ENCODE results near the gene CYP19A1.

Gene CYP19A1

GRCh38 chr15:51286816-51287215 is 51.6 kb downstream of the CYP19A1 start:
- TF ChIP-seq POLR2AphosphoS5 (IDR thresholded peaks at IDR 0.05; ENCODE audit: low read depth, low read length): no peak
- no peak for TF ChIP-seq REST (IDR thresholded peaks at IDR 0.05; ENCODE audit: insufficient read depth in 1 of 2, low read depth in 2 of 2, low read length in 2 of 2)
- TF ChIP-seq FOXP2 (optimal IDR thresholded peaks at IDR 0.05; ENCODE audit: borderline replicate concordance, extremely low read depth, extremely low read length, insufficient read depth): no peak
- TF ChIP-seq SIN3A (IDR thresholded peaks at IDR 0.05; ENCODE audit: borderline replicate concordance, insufficient read depth, low read length): no peak
- no peak for TF ChIP-seq TAF1 (IDR thresholded peaks at IDR 0.05; ENCODE audit: borderline replicate concordance, insufficient read depth, low read length)

DNA sequence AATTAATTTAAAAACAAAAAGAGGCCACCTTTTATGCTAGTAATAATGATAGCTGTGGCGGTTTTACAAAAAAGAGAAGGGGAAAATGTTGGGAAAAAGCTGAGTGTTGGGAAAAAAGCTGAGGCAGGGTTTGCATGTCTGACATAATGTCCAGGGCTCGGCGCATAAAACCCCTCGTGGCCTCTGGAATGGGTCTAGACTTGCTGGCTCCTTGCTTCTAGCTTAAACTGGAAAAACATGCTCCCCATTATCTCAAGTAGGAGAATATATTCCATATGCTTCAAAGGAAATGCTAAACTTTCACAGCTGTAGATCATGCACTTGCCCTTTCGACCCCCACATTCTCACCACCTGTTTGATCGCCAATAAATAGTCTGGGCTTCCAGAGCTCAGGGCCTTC is 53.0 kb downstream of the CYP19A1 start:
- no peak for TF ChIP-seq SIN3A (IDR thresholded peaks at IDR 0.05; ENCODE audit: borderline replicate concordance, insufficient read depth, low read length)
- no peak for TF ChIP-seq TAF1 (IDR thresholded peaks at IDR 0.05; ENCODE audit: borderline replicate concordance, insufficient read depth, low read length)
- no peak for TF ChIP-seq POLR2AphosphoS5 (IDR thresholded peaks at IDR 0.05; ENCODE audit: low read depth, low read length)
- no peak for TF ChIP-seq REST (IDR thresholded peaks at IDR 0.05; ENCODE audit: insufficient read depth in 1 of 2, low read depth in 2 of 2, low read length in 2 of 2)
- TF ChIP-seq FOXP2 (optimal IDR thresholded peaks at IDR 0.05; ENCODE audit: borderline replicate concordance, extremely low read depth, extremely low read length, insufficient read depth): no peak

- TF ChIP-seq POLR2AphosphoS5 (IDR thresholded peaks at IDR 0.05; ENCODE audit: low read depth, low read length) (no peak), SIN3A (IDR thresholded peaks at IDR 0.05; ENCODE audit: borderline replicate concordance, insufficient read depth, low read length) (no peak), TAF1 (IDR thresholded peaks at IDR 0.05; ENCODE audit: borderline replicate concordance, insufficient read depth, low read length) (no peak), FOXP2 (optimal IDR thresholded peaks at IDR 0.05; ENCODE audit: borderline replicate concordance, extremely low read depth, extremely low read length, insufficient read depth) (no peak), REST (IDR thresholded peaks at IDR 0.05; ENCODE audit: insufficient read depth in 1 of 2, low read depth in 2 of 2, low read length in 2 of 2) (no peak)
Observed at GRCh38 chr15:51284871-51285270, 53.5 kb downstream of the CYP19A1 start.

DNA sequence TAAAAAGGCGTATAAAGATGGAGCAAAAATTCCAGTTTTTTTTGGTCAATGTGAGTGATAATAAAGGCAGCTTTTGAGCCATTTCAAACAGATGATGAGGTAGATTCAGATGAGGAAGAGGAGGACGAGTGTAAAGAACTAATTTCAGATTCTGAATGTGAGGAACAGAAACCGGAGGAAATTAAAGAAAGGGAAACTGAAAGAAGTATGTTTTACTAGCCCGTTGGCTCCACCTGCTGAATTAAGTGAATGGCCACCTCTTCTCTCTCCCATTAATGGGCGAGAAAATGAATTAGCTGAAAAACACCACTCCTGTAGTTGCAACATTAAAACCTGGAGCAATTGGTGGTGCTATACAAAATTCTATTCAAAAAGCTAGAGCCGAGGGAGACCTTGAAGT is 55.4 kb downstream of the CYP19A1 start:
- TF ChIP-seq REST (IDR thresholded peaks at IDR 0.05; ENCODE audit: insufficient read depth in 1 of 2, low read depth in 2 of 2, low read length in 2 of 2): no peak
- TF ChIP-seq POLR2AphosphoS5 (IDR thresholded peaks at IDR 0.05; ENCODE audit: low read depth, low read length): no peak
- no peak for TF ChIP-seq TAF1 (IDR thresholded peaks at IDR 0.05; ENCODE audit: borderline replicate concordance, insufficient read depth, low read length)
- TF ChIP-seq SIN3A (IDR thresholded peaks at IDR 0.05; ENCODE audit: borderline replicate concordance, insufficient read depth, low read length): no peak
- TF ChIP-seq FOXP2 (optimal IDR thresholded peaks at IDR 0.05; ENCODE audit: borderline replicate concordance, extremely low read depth, extremely low read length, insufficient read depth): no peak

Measured in PFSK-1 (cell line).